Mesangial cell (primary cell): ENCODE results near the gene PCDHGA5. TPM values are rescaled to one million over a fixed set of nuclear protein-coding genes. Genes with fewer than 3 reads are reported as not detected.

Source experiments
- total RNA-seq: library from RNA; depleted of rRNA; stranded (reverse); fragments of >200 nt; gene quantifications from 2 replicates; pipeline ENCODE4 v1.2.3, GENCODE V29; 2015

Gene PCDHGA5
- total RNA-seq, 1 donor from 2014 or later, result 1.5 TPM

GRCh38 chr5:141397756-141398551 is 34.0 kb downstream of the PCDHGA5 start, which contains the start of gene PCDHGB5:
Gene PCDHGB5 (plus strand): TSS chr5:141397947. CDS start chr5:141398128, 181 bp downstream.

GRCh38 chr5:141402553-141403243 is 38.7 kb downstream of the PCDHGA5 start, which contains the start of gene PCDHGA9:
Gene PCDHGA9 (plus strand): TSS chr5:141402778. CDS start chr5:141402953, 175 bp downstream.

GRCh38 chr5:141407790-141408505 is 44.0 kb downstream of the PCDHGA5 start, which contains the start of gene PCDHGB6:
Gene PCDHGB6 (plus strand): TSS chr5:141408021. CDS start chr5:141408203, 182 bp downstream.

GRCh38 chr5:141412854-141413539 is 49.0 kb downstream of the PCDHGA5 start, which contains the start of gene PCDHGA10:
Gene PCDHGA10 (plus strand): TSS chr5:141412987. CDS start chr5:141413176, 189 bp downstream.

Other genes starting within 250 kb of the PCDHGA5 start
- 0.13 and 0.49 TPM in 2 replicates for gene PCDHB4, start 242.3 kb upstream of the PCDHGA5 start, total RNA-seq
- gene PCDHB5, start 229.0 kb upstream of the PCDHGA5 start, total RNA-seq, result 0.33 and 1.5 TPM in 2 replicates
- gene PCDHB6, start 214.1 kb upstream of the PCDHGA5 start, total RNA-seq, result under 0.01 TPM in 1 of 2 replicates, not detected in the other
- gene PCDHB7, start 191.5 kb upstream of the PCDHGA5 start, total RNA-seq, result 0.16 and 0.63 TPM in 2 replicates
- gene PCDHB8, start 186.4 kb upstream of the PCDHGA5 start, total RNA-seq, result 0.25 TPM in 1 of 2 replicates, not detected in the other
- 0.16 and 0.63 TPM in 2 replicates for gene PCDHB16, start 181.8 kb upstream of the PCDHGA5 start, total RNA-seq
- gene PCDHB9, start 177.0 kb upstream of the PCDHGA5 start, total RNA-seq, result 0.25 TPM in 1 of 2 replicates, not detected in the other
- gene PCDHB10, start 171.8 kb upstream of the PCDHGA5 start, total RNA-seq, result 0.16 and 0.89 TPM in 2 replicates
- gene PCDHB11, start 164.5 kb upstream of the PCDHGA5 start, total RNA-seq, result 0.16 and 0.63 TPM in 2 replicates
- gene PCDHB12, start 155.4 kb upstream of the PCDHGA5 start, total RNA-seq, result under 0.01 and 0.25 TPM in 2 replicates
- 0.16 and 1.1 TPM in 2 replicates for gene PCDHB13, start 150.2 kb upstream of the PCDHGA5 start, total RNA-seq
- 0.16 and 0.63 TPM in 2 replicates for gene PCDHB14, start 140.8 kb upstream of the PCDHGA5 start, total RNA-seq
- gene PCDHB15, start 118.8 kb upstream of the PCDHGA5 start, total RNA-seq, result 0.16 and 1.0 TPM in 2 replicates
- 0.63 TPM in 1 of 2 replicates, not detected in the other for gene SLC25A2, start 60.1 kb upstream of the PCDHGA5 start, total RNA-seq
- 24.3 and 29.2 TPM in 2 replicates for gene TAF7, start 43.4 kb upstream of the PCDHGA5 start, total RNA-seq
- gene PCDHGA1, start 33.6 kb upstream of the PCDHGA5 start, total RNA-seq, result 0.33 and 0.51 TPM in 2 replicates
- gene PCDHGA2, start 25.4 kb upstream of the PCDHGA5 start, total RNA-seq, result 1.1 and 4.1 TPM in 2 replicates
- gene PCDHGA3, start 20.3 kb upstream of the PCDHGA5 start, total RNA-seq, result 0.65 and 2.5 TPM in 2 replicates
- 0.49 and 2.9 TPM in 2 replicates for gene PCDHGB1, start 14.1 kb upstream of the PCDHGA5 start, total RNA-seq
- 0.33 and 2.2 TPM in 2 replicates for gene PCDHGA4, start 9.1 kb upstream of the PCDHGA5 start, total RNA-seq
- 0.65 and 2.5 TPM in 2 replicates for gene PCDHGB2, start 4.2 kb upstream of the PCDHGA5 start, total RNA-seq
- 0.98 and 3.8 TPM in 2 replicates for gene PCDHGB3, start 6.1 kb downstream of the PCDHGA5 start, total RNA-seq
- gene PCDHGA6, start 9.7 kb downstream of the PCDHGA5 start, total RNA-seq, result 1.6 and 5.6 TPM in 2 replicates
- 0.49 and 4.1 TPM in 2 replicates for gene PCDHGA7, start 18.6 kb downstream of the PCDHGA5 start, total RNA-seq
- gene PCDHGB4, start 23.5 kb downstream of the PCDHGA5 start, total RNA-seq, result 4.2 and 7.1 TPM in 2 replicates
- under 0.01 and 0.89 TPM in 2 replicates for gene PCDHGA8, start 28.5 kb downstream of the PCDHGA5 start, total RNA-seq
- 10.6 and 15.8 TPM in 2 replicates for gene PCDHGB5, start 33.8 kb downstream of the PCDHGA5 start, total RNA-seq
- gene PCDHGA9, start 38.6 kb downstream of the PCDHGA5 start, total RNA-seq, result 0.98 and 6.1 TPM in 2 replicates
- 2.0 and 6.3 TPM in 2 replicates for gene PCDHGB6, start 43.9 kb downstream of the PCDHGA5 start, total RNA-seq
- 2.8 and 10.5 TPM in 2 replicates for gene PCDHGA10, start 48.8 kb downstream of the PCDHGA5 start, total RNA-seq
- 5.1 and 18.1 TPM in 2 replicates for gene PCDHGB7, start 53.5 kb downstream of the PCDHGA5 start, total RNA-seq
- 5.4 and 10.4 TPM in 2 replicates for gene PCDHGA11, start 56.9 kb downstream of the PCDHGA5 start, total RNA-seq
- 3.4 and 13.8 TPM in 2 replicates for gene PCDHGA12, start 66.3 kb downstream of the PCDHGA5 start, total RNA-seq
- gene PCDHGC3, start 111.8 kb downstream of the PCDHGA5 start, total RNA-seq, result 36.5 and 60.1 TPM in 2 replicates
- 0.38 and 0.81 TPM in 2 replicates for gene PCDHGC4, start 120.9 kb downstream of the PCDHGA5 start, total RNA-seq
- 0.33 and 1.4 TPM in 2 replicates for gene PCDHGC5, start 124.9 kb downstream of the PCDHGA5 start, total RNA-seq